Mesenchymal stem cell (in vitro differentiated cells and primary cell): ENCODE measurements around the gene ZNF765.
"Not testable (repeated sequence)": the region's sequence is repeated elsewhere in the genome, so short reads cannot be mapped to it uniquely, and the experiment has no call there.

Experiments used
- DNase-seq: peaks from one replicate; pipeline ENCODE4 v3.0.0-alpha.2; 2013
- H2AFZ ChIP-seq: one replicate; pipeline ENCODE4 v1.6.1; 2013; ENCODE audit warnings: low read depth, mild to moderate bottlenecking, control low read depth, inconsistent platforms, low read length, moderate library complexity
- H2AK5ac ChIP-seq: 2 replicates; pipeline ENCODE4 v1.6.1; 2013; ENCODE audit warnings: low read length, moderate library complexity, mild to moderate bottlenecking, inconsistent platforms; ENCODE audit not compliant: severe bottlenecking
- H2BK120ac ChIP-seq: one replicate; pipeline ENCODE4 v1.6.1; 2013; ENCODE audit warnings: low read depth, mild to moderate bottlenecking, inconsistent platforms, low read length, moderate library complexity
- H2BK12ac ChIP-seq, 2 experiments: one replicate each; pipeline ENCODE4 v1.6.1; 2013; ENCODE audit warnings: inconsistent platforms in 2 of 2, low read length in 2 of 2, mild to moderate bottlenecking in 2 of 2, moderate library complexity in 2 of 2, control low read depth in 1 of 2
- H2BK15ac ChIP-seq: one replicate; pipeline ENCODE4 v1.6.1; 2013; ENCODE audit warnings: mild to moderate bottlenecking, low read depth, inconsistent platforms; ENCODE audit not compliant: poor library complexity, severe bottlenecking
- H2BK5ac ChIP-seq: 2 replicates; pipeline ENCODE4 v1.6.1; 2013; ENCODE audit warnings: low read depth, mild to moderate bottlenecking, low read length, control low read depth, inconsistent platforms; ENCODE audit not compliant: poor library complexity, severe bottlenecking
- H3K14ac ChIP-seq, 2 experiments: one replicate each; pipeline ENCODE4 v1.6.1; 2013; ENCODE audit warnings: inconsistent platforms in 2 of 2, low read length in 2 of 2, control low read depth in 1 of 2, mild to moderate bottlenecking in 1 of 2, moderate library complexity in 1 of 2
- H3K18ac ChIP-seq, 2 experiments: one replicate each; pipeline ENCODE4 v1.6.1; 2013; ENCODE audit warnings: inconsistent platforms in 2 of 2, low read length in 2 of 2, control low read depth in 1 of 2, low read depth in 1 of 2, mild to moderate bottlenecking in 1 of 2
- H3K23ac ChIP-seq, 2 experiments: one replicate each; pipeline ENCODE4 v1.6.1; 2013; ENCODE audit warnings: inconsistent platforms in 2 of 2, low read length in 2 of 2, mild to moderate bottlenecking in 2 of 2, moderate library complexity in 2 of 2, control low read depth in 1 of 2
- H3K27ac ChIP-seq: 2 replicates; pipeline ENCODE4 v1.5.1; 2013; ENCODE audit warnings: mild to moderate bottlenecking, moderate library complexity, low read length, control low read depth, inconsistent platforms; ENCODE audit not compliant: poor library complexity, severe bottlenecking
- H3K27me3 ChIP-seq, 2 experiments: 2 replicates each; pipeline versions ENCODE4 v1.6.1 to v1.7.0; 2013; ENCODE audit warnings: low read length in 2 of 2, mild to moderate bottlenecking in 2 of 2, moderate library complexity in 2 of 2, control low read depth in 1 of 2, inconsistent platforms in 1 of 2; ENCODE audit not compliant: control insufficient read depth in 1 of 2, insufficient read depth in 1 of 2
- H3K36me3 ChIP-seq, 2 experiments: 2 replicates each; pipeline versions ENCODE4 v1.6.1 to v1.7.0; 2013; ENCODE audit warnings: low read length in 2 of 2, control low read depth in 1 of 2, inconsistent platforms in 1 of 2, low read depth in 1 of 2, mild to moderate bottlenecking in 1 of 2; ENCODE audit not compliant: insufficient read depth in 2 of 2, control insufficient read depth in 1 of 2
- H3K4ac ChIP-seq, 2 experiments: one replicate each; pipeline ENCODE4 v1.6.1; 2013; ENCODE audit warnings: inconsistent platforms in 2 of 2, low read length in 2 of 2, mild to moderate bottlenecking in 2 of 2, moderate library complexity in 2 of 2, control low read depth in 1 of 2, low read depth in 1 of 2
- H3K4me1 ChIP-seq: 2 replicates; pipeline ENCODE4 v1.6.1; 2013; ENCODE audit warnings: low read depth, low read length, control low read depth; ENCODE audit not compliant: control insufficient read depth, insufficient read depth
- H3K4me2 ChIP-seq: 2 replicates; pipeline ENCODE4 v1.6.1; 2013; ENCODE audit warnings: low read length, mild to moderate bottlenecking, inconsistent platforms; ENCODE audit not compliant: poor library complexity, severe bottlenecking
- H3K4me3 ChIP-seq, 2 experiments: 2 replicates each; pipeline versions ENCODE4 v1.5.1 to v1.7.0; 2013; ENCODE audit warnings: low read length in 2 of 2, mild to moderate bottlenecking in 2 of 2, control low read depth in 1 of 2, low read depth in 1 of 2; ENCODE audit not compliant: insufficient read depth in 1 of 2
- H3K79me1 ChIP-seq: replicated peaks from 2 replicates; pipeline ENCODE4 v1.6.1; 2013; ENCODE audit warnings: mild to moderate bottlenecking, control low read depth, low read length, inconsistent platforms; ENCODE audit not compliant: poor library complexity, severe bottlenecking
- H3K9ac ChIP-seq: 2 replicates; pipeline ENCODE4 v1.7.0; 2013; ENCODE audit warnings: mild to moderate bottlenecking, low read length, moderate library complexity
- H3K9me3 ChIP-seq: 2 replicates; pipeline ENCODE4 v1.7.0; 2013; ENCODE audit warnings: mild to moderate bottlenecking, low read length; ENCODE audit not compliant: control insufficient read depth
- H4K8ac ChIP-seq: one replicate; pipeline ENCODE4 v1.6.1; 2013; ENCODE audit warnings: inconsistent platforms, mild to moderate bottlenecking, low read length, moderate library complexity
- H4K91ac ChIP-seq: one replicate; pipeline ENCODE4 v1.6.1; 2013; ENCODE audit warnings: mild to moderate bottlenecking, low read length, inconsistent platforms
- WGBS: methylation state at CpG from one replicate; pipeline ENCODE4 v1.1.7; 2013; ENCODE audit warnings: mixed read lengths; 5-methylcytosine and 5-hydroxymethylcytosine counted together

Gene ZNF765

DNA sequence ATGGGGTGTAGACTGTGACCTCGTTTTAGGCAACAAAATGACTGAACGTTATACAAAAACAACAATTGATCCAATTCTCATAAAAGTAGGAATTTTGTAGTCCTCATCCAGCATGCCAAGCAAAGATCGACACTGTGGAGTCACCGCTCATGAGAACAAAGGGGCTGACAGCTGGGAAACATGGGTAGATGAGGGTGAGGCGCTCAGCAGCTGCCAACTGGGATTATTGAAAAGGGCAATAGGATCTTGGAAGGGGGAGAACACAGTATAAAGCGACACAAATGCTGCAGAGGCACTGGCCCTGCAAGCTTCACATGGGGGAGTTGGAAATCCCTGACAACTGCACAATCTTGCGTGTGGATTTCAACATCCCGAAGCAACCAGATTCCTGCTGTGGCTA is 5.4 kb upstream of the ZNF765 start:
- Histone ChIP-seq H3K4ac (no peak overlapping the region), H3K9me3 (peaks cover 33% of the 10 kb centered on the region), H2BK5ac (no peak overlapping the region), H3K14ac (no peak overlapping the region), H2BK12ac (no peak overlapping the region), H3K36me3 (no peaks in the 10 kb centered on the region), H4K8ac (no peak overlapping the region), H3K27ac (no peak overlapping the region), H2AFZ (no peak overlapping the region), H2AK5ac (no peak overlapping the region), H3K27me3 (no peaks in the 10 kb centered on the region), H3K9ac (no peak overlapping the region), H2BK120ac (no peak overlapping the region), H3K18ac (no peak overlapping the region), H3K79me1 (no peaks in the 10 kb centered on the region), H3K23ac (no peak overlapping the region), H3K4me2 (no peak overlapping the region), H3K4me1 (peaks cover 5% of the 10 kb centered on the region), H3K4me3 (no peak overlapping the region), H2BK15ac (no peak overlapping the region), H4K91ac (no peak overlapping the region)
- WGBS = 84% methylated on average over 8 of the region's 8 CpGs
- no peak for DNase-seq

DNA sequence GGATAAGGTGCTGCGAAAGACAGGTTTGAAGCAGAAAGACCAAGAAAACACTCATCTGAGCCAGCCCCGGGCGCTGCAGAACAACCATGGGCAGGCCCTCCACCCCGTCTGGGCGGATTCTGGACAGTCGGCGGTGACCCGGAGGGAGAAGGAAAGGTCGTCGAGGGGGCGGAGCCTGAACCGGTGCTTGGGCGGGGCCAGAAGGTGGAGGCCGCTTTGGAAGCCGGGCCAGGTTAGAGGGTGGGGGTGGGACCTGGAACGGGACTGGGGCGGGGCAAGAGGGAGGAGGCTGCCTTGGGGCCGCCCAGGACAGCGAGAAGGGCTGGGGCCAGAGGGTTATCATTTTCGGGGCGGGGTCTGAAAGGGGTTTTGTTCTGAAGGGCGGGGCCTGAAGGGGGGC is 5.0 kb upstream of the ZNF765 start:
- DNase-seq = no peak
- Histone ChIP-seq H3K27me3 (no peaks in the 10 kb centered on the region), H2BK120ac (no peak overlapping the region), H3K4me3 (no peak overlapping the region), H2BK12ac (no peak overlapping the region), H2BK15ac (no peak overlapping the region), H3K9ac (no peak overlapping the region), H3K23ac (no peak overlapping the region), H3K4me2 (no peak overlapping the region), H3K79me1 (no peaks in the 10 kb centered on the region), H2BK5ac (no peak overlapping the region), H3K36me3 (no peaks in the 10 kb centered on the region), H3K27ac (no peak overlapping the region), H4K91ac (no peak overlapping the region), H3K14ac (no peak overlapping the region), H2AFZ (no peak overlapping the region), H4K8ac (no peak overlapping the region), H3K9me3 (peaks cover 29% of the 10 kb centered on the region), H3K4ac (no peak overlapping the region), H3K18ac (no peak overlapping the region), H3K4me1 (peaks cover 5% of the 10 kb centered on the region), H2AK5ac (no peak overlapping the region)
- 53% methylated on average over 19 of the region's 22 CpGs for WGBS

DNA sequence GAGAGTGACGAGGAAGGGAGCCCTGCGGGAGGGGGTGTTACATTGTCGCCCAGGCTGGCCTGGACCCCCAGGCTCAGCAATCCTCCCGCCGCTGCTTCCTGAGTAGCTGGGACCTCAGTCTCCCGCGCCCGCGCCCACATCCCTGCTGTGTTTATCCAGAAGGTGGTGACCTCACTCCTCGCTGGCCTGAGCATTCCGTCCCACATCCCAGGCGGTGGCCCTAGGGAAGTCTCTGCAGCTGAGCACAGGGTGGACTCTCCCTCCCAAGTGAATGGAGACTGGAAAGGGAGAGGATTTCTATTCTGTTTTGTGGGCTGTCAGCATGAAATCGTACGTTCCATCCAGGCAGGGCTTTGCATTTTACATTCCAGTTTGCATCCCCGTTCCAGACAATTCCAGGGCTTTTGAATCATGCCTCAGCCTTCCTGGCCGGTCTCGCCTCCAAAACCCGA is 401 bp upstream of the ZNF765 start:
- Histone ChIP-seq H3K4me3 (peak overlapping the region; percentile 40 to 91), H2AK5ac (no peak overlapping the region), H3K79me1 (peaks cover 9% of the 10 kb centered on the region), H3K27ac (peak overlapping the region; percentile 48), H4K8ac (peak overlapping the region; percentile 5), H3K4me2 (peak overlapping the region; percentile 92), H3K36me3 (peaks cover 11 to 17% of the 10 kb centered on the region in 2 experiments), H2AFZ (peak overlapping the region; percentile 48), H2BK15ac (no peak overlapping the region), H3K4ac (no peak overlapping the region), H3K4me1 (peaks cover 7% of the 10 kb centered on the region), H2BK5ac (no peak overlapping the region), H3K9me3 (peaks cover 5% of the 10 kb centered on the region), H3K18ac (peak overlapping the region; percentile 8 to 65), H4K91ac (no peak overlapping the region), H3K9ac (peak overlapping the region; percentile 95), H3K27me3 (no peaks in the 10 kb centered on the region), H2BK120ac (no peak overlapping the region), H3K14ac (no peak overlapping the region), H3K23ac (no peak overlapping the region), H2BK12ac (no peak overlapping the region)
- 10% methylated on average over 17 of the region's 18 CpGs for WGBS
- DNase-seq = peak; percentile 76

DNA sequence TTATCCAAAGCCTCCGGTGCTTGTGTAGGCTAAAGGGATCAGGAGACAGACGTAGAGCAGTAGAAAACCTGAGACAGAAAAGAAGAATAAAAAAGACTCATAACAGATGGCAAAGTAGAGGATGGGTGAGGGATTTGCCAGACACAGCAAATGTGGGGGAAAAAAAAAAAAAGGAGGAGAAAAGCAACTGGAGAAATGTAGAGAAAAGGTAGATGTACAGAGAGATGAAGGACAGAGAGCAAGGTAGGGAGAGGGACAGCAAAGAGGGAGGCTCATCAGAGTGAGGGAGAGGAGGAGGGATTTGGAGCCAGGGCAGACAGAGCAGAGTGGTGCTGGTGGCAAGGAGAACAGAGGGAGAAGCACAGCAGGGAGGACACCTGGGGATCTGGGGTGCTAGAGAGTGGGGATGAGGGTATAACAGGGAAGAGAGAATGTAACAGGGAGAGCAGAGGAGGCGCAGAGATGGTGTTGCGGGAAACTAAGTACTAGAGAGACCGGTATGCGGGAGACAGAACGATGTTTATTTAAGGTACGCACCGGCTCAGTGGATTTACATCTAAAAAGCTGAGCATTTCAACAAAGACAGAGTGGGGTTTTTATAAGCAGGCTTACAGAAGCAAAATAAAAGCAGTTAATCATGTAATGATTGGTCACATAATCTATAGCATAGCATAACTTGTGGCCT is 1.0 kb downstream of the ZNF765 start:
- not testable (repeated sequence) for H3K4ac ChIP-seq, H3K27ac ChIP-seq, H2BK12ac ChIP-seq, DNase-seq, H3K27me3 ChIP-seq, H3K18ac ChIP-seq, H2BK15ac ChIP-seq, H4K8ac ChIP-seq, H2BK5ac ChIP-seq, H2AK5ac ChIP-seq, H2AFZ ChIP-seq, H3K14ac ChIP-seq, H3K4me1 ChIP-seq, H4K91ac ChIP-seq, H3K9me3 ChIP-seq, H2BK120ac ChIP-seq
- peaks cover 13% of the 10 kb centered on the region for H3K79me1 ChIP-seq
- 4% methylated on average over 9 of the region's 9 CpGs for WGBS
- peak overlapping the region in 1 of 2 experiments; percentile 60 for H3K23ac ChIP-seq
- peak overlapping the region; percentile 96 for H3K4me2 ChIP-seq
- H3K4me3 ChIP-seq = peak overlapping the region; percentile 74 to 91
- peak overlapping the region; percentile 95 for H3K9ac ChIP-seq
- H3K36me3 ChIP-seq = peaks cover 21 to 30% of the 10 kb centered on the region in 2 experiments
